PC-9 (cell line): Measurements from ENCODE around the gene KBTBD12.

Experiments
- EZH2 ChIP-seq: fragments of 200-600 bp; sonication (generic); IDR thresholded peaks from 2 replicates; pipeline ENCODE4 v1.8.0; 2017; ENCODE audit warnings: antibody characterized with exemption, low read depth
- TF ChIP-seq, protein P1 (sequence below): fragments of 200-600 bp; sonication (generic); conservative IDR thresholded peaks from 2 replicates; pipeline ENCODE4 v1.6.1; 2017; ENCODE audit warnings: mixed run types, antibody characterized with exemption, mild to moderate bottlenecking, moderate library complexity

DNA sequence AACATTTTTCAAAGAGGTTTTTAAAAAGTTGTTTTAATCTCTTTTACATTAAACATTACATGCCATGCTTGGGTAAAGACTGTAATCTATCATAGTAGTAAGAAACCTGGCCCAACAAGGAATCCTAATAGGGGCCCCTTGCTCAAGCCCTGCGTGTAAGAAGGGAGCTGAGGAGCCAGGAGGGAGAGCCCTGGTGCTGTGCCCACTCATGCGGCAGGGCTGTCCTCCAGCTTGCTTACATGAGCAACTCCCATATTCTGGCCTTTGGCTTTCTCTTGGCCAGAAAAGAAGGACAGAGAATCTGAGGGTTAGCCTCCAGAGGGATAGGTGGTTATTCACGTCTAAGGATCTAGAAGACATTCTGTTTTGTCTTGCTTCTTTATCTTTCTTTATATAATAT, 49.8 kb downstream of the KBTBD12 start:
- no peak for TF ChIP-seq EZH2
- TF ChIP-seq, protein P1, sequence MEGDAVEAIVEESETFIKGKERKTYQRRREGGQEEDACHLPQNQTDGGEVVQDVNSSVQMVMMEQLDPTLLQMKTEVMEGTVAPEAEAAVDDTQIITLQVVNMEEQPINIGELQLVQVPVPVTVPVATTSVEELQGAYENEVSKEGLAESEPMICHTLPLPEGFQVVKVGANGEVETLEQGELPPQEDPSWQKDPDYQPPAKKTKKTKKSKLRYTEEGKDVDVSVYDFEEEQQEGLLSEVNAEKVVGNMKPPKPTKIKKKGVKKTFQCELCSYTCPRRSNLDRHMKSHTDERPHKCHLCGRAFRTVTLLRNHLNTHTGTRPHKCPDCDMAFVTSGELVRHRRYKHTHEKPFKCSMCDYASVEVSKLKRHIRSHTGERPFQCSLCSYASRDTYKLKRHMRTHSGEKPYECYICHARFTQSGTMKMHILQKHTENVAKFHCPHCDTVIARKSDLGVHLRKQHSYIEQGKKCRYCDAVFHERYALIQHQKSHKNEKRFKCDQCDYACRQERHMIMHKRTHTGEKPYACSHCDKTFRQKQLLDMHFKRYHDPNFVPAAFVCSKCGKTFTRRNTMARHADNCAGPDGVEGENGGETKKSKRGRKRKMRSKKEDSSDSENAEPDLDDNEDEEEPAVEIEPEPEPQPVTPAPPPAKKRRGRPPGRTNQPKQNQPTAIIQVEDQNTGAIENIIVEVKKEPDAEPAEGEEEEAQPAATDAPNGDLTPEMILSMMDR: no peak
